Neural progenitor cell (in vitro differentiated cells): Measurements from ENCODE around the gene DSCAML1. TPM values are rescaled to one million over a fixed set of nuclear protein-coding genes. Genes with fewer than 3 reads are reported as not detected.

Source experiments
- DNase-seq: peaks from one replicate; pipeline ENCODE4 v3.0.0-alpha.2; 2016; ENCODE audit warnings: low spot score
- H2AFZ ChIP-seq: fragments of 200-600 bp; sonication (generic); replicated peaks from 2 replicates; pipeline ENCODE4 v1.6.1; 2016; ENCODE audit warnings: antibody characterized with exemption
- H3F3A ChIP-seq: fragments of 200-600 bp; sonication (generic); 2 replicates; pipeline ENCODE4 v1.6.1; 2016; ENCODE audit warnings: antibody characterized with exemption, low read depth
- H3K27ac ChIP-seq: fragments of 200-600 bp; sonication (generic); 2 replicates; pipeline ENCODE4 v1.5.1; 2016; ENCODE audit warnings: mild to moderate bottlenecking
- H3K27me3 ChIP-seq: fragments of 200-600 bp; sonication (generic); 2 replicates; pipeline ENCODE4 v1.6.1; 2016; ENCODE audit warnings: mild to moderate bottlenecking, moderate library complexity
- H3K36me3 ChIP-seq: fragments of 200-600 bp; sonication (generic); 2 replicates; pipeline ENCODE4 v1.5.1; 2016
- H3K4me1 ChIP-seq: fragments of 200-600 bp; sonication (generic); 2 replicates; pipeline ENCODE4 v1.6.1; 2016; ENCODE audit warnings: mixed run types
- H3K4me2 ChIP-seq: fragments of 200-600 bp; sonication (generic); 2 replicates; pipeline ENCODE4 v1.6.1; 2016
- H3K4me3 ChIP-seq: fragments of 200-600 bp; sonication (generic); 2 replicates; pipeline ENCODE4 v1.5.1; 2016
- H3K79me2 ChIP-seq: fragments of 200-600 bp; sonication (generic); 2 replicates; pipeline ENCODE4 v1.6.1; 2016; ENCODE audit warnings: low read depth
- H3K9ac ChIP-seq: fragments of 200-600 bp; sonication (generic); 2 replicates; pipeline ENCODE4 v1.6.1; 2016
- H3K9me3 ChIP-seq: fragments of 200-600 bp; sonication (generic); 2 replicates; pipeline ENCODE4 v1.5.1; 2016; ENCODE audit warnings: low read depth
- H4K20me1 ChIP-seq: fragments of 200-600 bp; sonication (generic); 2 replicates; pipeline ENCODE4 v1.6.1; 2016; ENCODE audit warnings: low read depth
- H3K27ac Mint-ChIP-seq: 3 replicates; pipeline ENCODE4 v1.8.0; 2021; ENCODE audit warnings: mixed read lengths
- H3K27me3 Mint-ChIP-seq: 2 replicates; pipeline ENCODE4 v1.8.0; 2022; ENCODE audit warnings: low read depth, mild to moderate bottlenecking, inconsistent platforms, moderate library complexity, mixed read lengths; ENCODE audit not compliant: insufficient read depth
- H3K36me3 Mint-ChIP-seq: 3 replicates; pipeline ENCODE4 v1.8.0; 2021; ENCODE audit warnings: mixed read lengths
- H3K4me1 Mint-ChIP-seq: 3 replicates; pipeline ENCODE4 v1.8.0; 2021; ENCODE audit warnings: mixed read lengths
- H3K4me3 Mint-ChIP-seq: 3 replicates; pipeline ENCODE4 v1.8.0; 2021; ENCODE audit warnings: mild to moderate bottlenecking, moderate library complexity, mixed read lengths
- H3K9me3 Mint-ChIP-seq: 3 replicates; pipeline ENCODE4 v1.8.0; 2020; ENCODE audit warnings: mixed read lengths
- CTCF ChIP-seq: fragments of 200-600 bp; sonication (generic); IDR thresholded peaks from 2 replicates; pipeline ENCODE4 v1.5.1; 2017; ENCODE audit warnings: antibody characterized with exemption, mild to moderate bottlenecking
- EZH2 ChIP-seq: fragments of 200-600 bp; sonication (generic); IDR thresholded peaks from 2 replicates; pipeline ENCODE4 v1.6.1; 2017; ENCODE audit warnings: antibody characterized with exemption, mild to moderate bottlenecking, moderate library complexity
- EZH2phosphoT487 ChIP-seq: fragments of 200-600 bp; sonication (generic); IDR thresholded peaks from 2 replicates; pipeline ENCODE4 v1.6.1; 2017; ENCODE audit warnings: antibody characterized with exemption
- total RNA-seq: library from RNA; depleted of rRNA; stranded (reverse); fragments of >200 nt; gene quantifications from 2 replicates; pipeline ENCODE4 v1.2.3, GENCODE V29; 2015; ENCODE audit warnings: low replicate concordance

The DSCAML1 gene
- total RNA-seq, 1 donor from 2014 or later = 0.06 TPM

GRCh38 chr11:117444711-117445658 is 352.0 kb downstream of the DSCAML1 start:
- Mint-ChIP-seq H3K27ac (peak overlapping the region; percentile 28), H3K9me3 (no peaks in the 10 kb centered on the region), H3K36me3 (no peaks in the 10 kb centered on the region), H3K27me3 (peaks cover 35% of the 10 kb centered on the region), H3K4me3 (peak overlapping the region; percentile 53), H3K4me1 (peaks cover 35% of the 10 kb centered on the region)
- Histone ChIP-seq H3K27me3 (peaks cover 24% of the 10 kb centered on the region), H2AFZ (no peak overlapping the region), H3K9ac (no peak overlapping the region), H3K4me2 (no peak overlapping the region), H3K4me3 (no peak overlapping the region), H3K4me1 (peaks cover 5% of the 10 kb centered on the region), H3F3A (peaks cover 4% of the 10 kb centered on the region), H3K79me2 (no peaks in the 10 kb centered on the region), H3K27ac (no peak overlapping the region), H3K36me3 (no peaks in the 10 kb centered on the region), H3K9me3 (no peaks in the 10 kb centered on the region), H4K20me1 (no peaks in the 10 kb centered on the region)
- DNase-seq = no peak
- TF ChIP-seq CTCF = no peak
- TF ChIP-seq EZH2phosphoT487 = no peak
- TF ChIP-seq EZH2 = no peak

- Mint-ChIP-seq H3K27me3 (peaks cover 35% of the 10 kb centered on the region), H3K4me3 (no peak overlapping the region), H3K36me3 (no peaks in the 10 kb centered on the region), H3K4me1 (peaks cover 35% of the 10 kb centered on the region), H3K27ac (no peak overlapping the region), H3K9me3 (no peaks in the 10 kb centered on the region)
- Histone ChIP-seq H3K79me2 (no peaks in the 10 kb centered on the region), H3K9ac (no peak overlapping the region), H3F3A (peaks cover 4% of the 10 kb centered on the region), H3K4me3 (no peak overlapping the region), H3K4me1 (peaks cover 5% of the 10 kb centered on the region), H4K20me1 (no peaks in the 10 kb centered on the region), H3K36me3 (no peaks in the 10 kb centered on the region), H3K27ac (no peak overlapping the region), H3K4me2 (no peak overlapping the region), H3K27me3 (peaks cover 24% of the 10 kb centered on the region), H2AFZ (no peak overlapping the region), H3K9me3 (no peaks in the 10 kb centered on the region)
- no peak for DNase-seq
- TF ChIP-seq EZH2 (no peak), EZH2phosphoT487 (no peak), CTCF (no peak)
These were observed 352.8 kb downstream of the DSCAML1 start for GRCh38 chr11:117444256-117444655.

- peaks cover 35% of the 10 kb centered on the region for H3K27me3 Mint-ChIP-seq
- Histone ChIP-seq H4K20me1 (no peaks in the 10 kb centered on the region), H3K27me3 (peaks cover 24% of the 10 kb centered on the region), H3K4me1 (peaks cover 5% of the 10 kb centered on the region), H3K36me3 (no peaks in the 10 kb centered on the region), H3K79me2 (no peaks in the 10 kb centered on the region), H3K27ac (no peak overlapping the region), H2AFZ (peak overlapping the region; percentile 88), H3K4me3 (peak overlapping the region; percentile 29), H3K9ac (no peak overlapping the region), H3K4me2 (peak overlapping the region; percentile 64), H3K9me3 (no peaks in the 10 kb centered on the region), H3F3A (peaks cover 4% of the 10 kb centered on the region)
- H3K4me1 Mint-ChIP-seq = peaks cover 35% of the 10 kb centered on the region
- TF ChIP-seq CTCF (peak; percentile 78), EZH2 (no peak)
- no peak overlapping the region for H3K27ac Mint-ChIP-seq
- DNase-seq = peak; percentile 88
- H3K4me3 Mint-ChIP-seq = no peak overlapping the region
- H3K9me3 Mint-ChIP-seq = no peaks in the 10 kb centered on the region
- no peaks in the 10 kb centered on the region for H3K36me3 Mint-ChIP-seq
These were observed 353.5 kb downstream of the DSCAML1 start for GRCh38 chr11:117443266-117444186.
